Mesodermal cell (in vitro differentiated cells): ENCODE data around the gene TOX3.

Experiments used
- H3K27ac ChIP-seq: 2 replicates; pipeline ENCODE4 v1.7.0; 2013; ENCODE audit warnings: mild to moderate bottlenecking, low read depth, low read length, moderate library complexity; ENCODE audit not compliant: severe bottlenecking
- H3K36me3 ChIP-seq: 2 replicates; pipeline ENCODE4 v1.7.1; 2013; ENCODE audit warnings: mild to moderate bottlenecking, low read length, moderate library complexity; ENCODE audit not compliant: control insufficient read depth, insufficient read depth
- H3K4me1 ChIP-seq: one replicate; pipeline ENCODE4 v1.7.1; 2013; ENCODE audit warnings: mild to moderate bottlenecking, low read length; ENCODE audit not compliant: insufficient read depth, control insufficient read depth, poor library complexity, severe bottlenecking
- H3K4me3 ChIP-seq: 2 replicates; pipeline ENCODE4 v1.7.0; 2013; ENCODE audit warnings: low read length, control low read depth, mild to moderate bottlenecking; ENCODE audit not compliant: insufficient read depth, poor library complexity, severe bottlenecking; ENCODE audit errors: extremely low read depth
- H3K9me3 ChIP-seq: 2 replicates; pipeline ENCODE4 v1.7.1; 2013; ENCODE audit warnings: mild to moderate bottlenecking, low read length, moderate library complexity; ENCODE audit not compliant: control insufficient read depth
- WGBS, 2 experiments: methylation state at CpG; one replicate each; pipeline ENCODE4 v1.1.5; 2013; ENCODE audit warnings: missing lambda C conversion rate in 2 of 2; ENCODE audit not compliant: insufficient coverage in 2 of 2; 5-methylcytosine and 5-hydroxymethylcytosine counted together

Gene TOX3

DNA sequence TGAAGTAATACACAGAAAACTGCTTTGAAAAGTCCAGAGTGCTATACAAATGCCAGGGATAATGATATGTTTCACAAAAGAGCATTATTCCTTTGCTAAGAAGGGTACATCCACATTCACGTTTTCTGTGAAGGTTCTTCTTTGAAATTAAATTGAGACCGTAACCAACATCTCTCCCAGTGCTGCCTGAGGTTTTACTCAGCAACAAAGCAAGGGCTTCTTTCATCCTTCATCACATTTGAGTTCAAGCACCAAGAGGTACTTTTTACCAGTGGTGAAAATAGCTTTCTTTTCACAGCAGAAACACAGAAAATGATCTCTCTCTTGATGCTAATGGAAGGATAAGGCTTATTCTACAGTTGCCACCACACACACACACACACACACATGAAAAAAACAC is 113.3 kb downstream of the TOX3 start:
- no peaks in the 10 kb centered on the region for H3K36me3 ChIP-seq
- H3K9me3 ChIP-seq: no peaks in the 10 kb centered on the region
- H3K4me3 ChIP-seq: no peak overlapping the region
- no peaks in the 10 kb centered on the region for H3K4me1 ChIP-seq
- 67 to 74% methylated on average over 1 to 2 of the region's 2 CpGs for WGBS, 2 experiments
- no peak overlapping the region for H3K27ac ChIP-seq

GRCh38 chr16:52424591-52424990 is 122.4 kb downstream of the TOX3 start:
- Histone ChIP-seq H3K27ac (no peak overlapping the region), H3K4me1 (no peaks in the 10 kb centered on the region), H3K4me3 (no peak overlapping the region), H3K9me3 (no peaks in the 10 kb centered on the region), H3K36me3 (no peaks in the 10 kb centered on the region)
- 83 to 100% methylated on average over 1 to 2 of the region's 2 CpGs for WGBS, 2 experiments

- no peaks in the 10 kb centered on the region for H3K36me3 ChIP-seq
- no peak overlapping the region for H3K4me3 ChIP-seq
- WGBS, 2 experiments: no CpG with 5 or more reads among the region's 1 CpG
- H3K9me3 ChIP-seq: no peaks in the 10 kb centered on the region
- no peaks in the 10 kb centered on the region for H3K4me1 ChIP-seq
- no peak overlapping the region for H3K27ac ChIP-seq
These were observed 124.6 kb downstream of the TOX3 start for GRCh38 chr16:52422307-52422706.

DNA sequence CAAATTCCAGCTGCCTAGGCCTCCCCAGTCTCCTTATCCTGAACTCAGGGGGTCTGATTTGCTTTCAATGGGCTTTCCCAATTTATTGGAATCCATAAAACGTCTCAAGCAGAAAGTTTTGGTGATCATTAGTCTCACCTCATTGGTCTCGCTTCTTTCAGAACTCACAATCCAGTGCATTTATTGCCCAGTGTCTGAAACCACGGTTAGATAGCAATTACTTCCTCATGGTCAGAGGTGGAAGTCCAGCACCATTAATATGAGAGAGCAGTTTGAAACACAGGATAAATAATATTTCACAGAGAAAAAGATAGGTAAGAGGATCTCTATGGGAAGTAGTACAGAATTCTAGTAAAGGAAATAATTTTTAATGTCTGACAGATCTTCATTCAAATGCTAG is 128.7 kb downstream of the TOX3 start:
- Histone ChIP-seq H3K36me3 (no peaks in the 10 kb centered on the region), H3K4me1 (no peaks in the 10 kb centered on the region), H3K4me3 (no peak overlapping the region), H3K27ac (no peak overlapping the region), H3K9me3 (no peaks in the 10 kb centered on the region)
- whole genome bisulfite sequencing, 2 experiments: 67 to 88% methylated on average over 2 of the region's 3 CpGs

DNA sequence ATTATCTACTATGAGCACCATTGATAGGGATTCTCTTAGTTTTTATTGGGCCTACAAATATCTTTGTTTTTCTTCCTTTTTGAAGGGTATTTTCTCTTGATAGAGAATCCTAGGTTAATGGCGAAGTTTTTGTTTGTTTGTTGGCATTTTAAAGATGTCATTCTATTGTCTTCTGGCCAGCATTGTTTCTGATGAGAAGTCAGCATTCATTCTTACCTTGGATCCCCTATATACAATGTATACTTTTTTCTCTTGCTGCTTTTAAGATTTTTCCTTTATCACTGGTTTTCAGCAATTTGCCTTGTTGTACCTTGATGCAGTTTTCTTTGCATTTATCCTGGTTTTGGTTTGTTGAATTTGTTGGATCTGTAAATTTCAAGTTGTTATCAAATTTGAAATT is 130.1 kb downstream of the TOX3 start:
- Histone ChIP-seq H3K27ac (no peak overlapping the region), H3K36me3 (no peaks in the 10 kb centered on the region), H3K9me3 (no peaks in the 10 kb centered on the region), H3K4me1 (no peaks in the 10 kb centered on the region), H3K4me3 (no peak overlapping the region)
- no CpG with 5 or more reads among the region's 1 CpG for WGBS, 2 experiments

- 63 to 93% methylated on average over 1 to 2 of the region's 3 CpGs for WGBS, 2 experiments
- Histone ChIP-seq H3K36me3 (no peaks in the 10 kb centered on the region), H3K9me3 (no peaks in the 10 kb centered on the region), H3K27ac (no peak overlapping the region), H3K4me1 (no peaks in the 10 kb centered on the region), H3K4me3 (no peak overlapping the region)
These were observed 135.9 kb downstream of the TOX3 start for GRCh38 chr16:52411011-52411410.

GRCh38 chr16:52408191-52408845 is 138.6 kb downstream of the TOX3 start:
- 100% methylated on average over 1 of the region's 1 CpG for WGBS, 2 experiments
- Histone ChIP-seq H3K36me3 (no peaks in the 10 kb centered on the region), H3K9me3 (no peaks in the 10 kb centered on the region), H3K4me3 (no peak overlapping the region), H3K27ac (no peak overlapping the region), H3K4me1 (no peaks in the 10 kb centered on the region)

GRCh38 chr16:52407778-52408177 is 139.2 kb downstream of the TOX3 start:
- no CpG with 5 or more reads among the region's 1 CpG for whole genome bisulfite sequencing, 2 experiments
- H3K4me1 ChIP-seq: no peaks in the 10 kb centered on the region
- H3K4me3 ChIP-seq: no peak overlapping the region
- H3K9me3 ChIP-seq: no peaks in the 10 kb centered on the region
- H3K27ac ChIP-seq: no peak overlapping the region
- H3K36me3 ChIP-seq: no peaks in the 10 kb centered on the region

- H3K27ac ChIP-seq: no peak overlapping the region
- no peaks in the 10 kb centered on the region for H3K9me3 ChIP-seq
- 89 to 100% methylated on average over 1 of the region's 1 CpG for WGBS, 2 experiments
- H3K4me1 ChIP-seq: no peaks in the 10 kb centered on the region
- no peak overlapping the region for H3K4me3 ChIP-seq
- no peaks in the 10 kb centered on the region for H3K36me3 ChIP-seq
These were observed 141.5 kb downstream of the TOX3 start for GRCh38 chr16:52405441-52405840.

DNA sequence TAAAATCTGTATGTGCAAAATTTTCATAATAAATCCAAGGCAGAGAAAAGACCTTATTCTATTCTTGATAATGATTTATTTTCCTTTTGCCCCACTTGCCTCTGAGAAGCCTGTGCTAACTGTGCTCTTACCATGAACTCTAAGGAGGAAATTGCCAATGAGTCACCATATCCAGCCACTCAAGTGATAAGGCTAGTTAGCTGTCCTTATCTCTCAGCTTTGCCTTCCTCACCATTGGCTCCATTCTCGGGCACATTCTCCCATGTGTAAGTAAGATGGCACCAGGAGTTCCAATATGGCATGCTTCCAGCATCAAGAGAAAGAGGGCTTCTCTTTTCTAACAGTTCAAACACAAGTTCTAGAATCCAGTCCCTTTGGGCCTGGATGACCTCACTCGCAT is 142.4 kb downstream of the TOX3 start:
- Histone ChIP-seq H3K27ac (no peak overlapping the region), H3K4me1 (no peaks in the 10 kb centered on the region), H3K4me3 (no peak overlapping the region), H3K36me3 (no peaks in the 10 kb centered on the region), H3K9me3 (no peaks in the 10 kb centered on the region)
- WGBS, 2 experiments: 86% methylated on average over 1 of the region's 2 CpGs; no CpG with 5 or more reads in 1 of the 2 experiments

DNA sequence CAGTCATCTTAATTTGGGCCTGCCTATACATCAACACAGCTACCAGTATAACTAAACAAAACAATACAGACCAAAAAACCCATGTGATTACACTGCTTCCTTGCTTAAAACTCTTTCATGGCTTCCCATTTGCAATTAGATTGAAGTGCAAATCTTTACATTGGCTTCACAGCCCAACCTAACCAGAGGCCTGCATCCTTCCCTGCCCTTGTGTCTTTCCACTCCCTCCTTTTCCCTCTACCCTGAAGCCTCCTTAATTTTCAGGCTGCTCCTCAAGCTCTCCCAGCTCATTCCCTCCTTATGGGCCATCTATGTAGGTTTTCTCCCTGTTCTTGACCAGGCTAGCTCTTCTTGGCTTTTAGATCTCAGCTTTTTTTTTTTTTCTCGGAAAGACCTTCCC is 147.8 kb downstream of the TOX3 start:
- H3K4me1 ChIP-seq: no peaks in the 10 kb centered on the region

More for the DNA sequence above, 147.8 kb downstream of the TOX3 start:
- H3K4me3 ChIP-seq: no peak overlapping the region
- no CpG with 5 or more reads among the region's 1 CpG for WGBS, 2 experiments
- H3K27ac ChIP-seq: no peak overlapping the region
- H3K9me3 ChIP-seq: no peaks in the 10 kb centered on the region
- H3K36me3 ChIP-seq: no peaks in the 10 kb centered on the region
